Measurements from ENCODE around the gene TRIO.
A peak's percentile ranks its signal among the peaks of the same experiment; 100 is the strongest.

- TF ChIP-seq CTCF (IDR thresholded peaks at IDR 0.05) (no peak), EP300 (IDR thresholded peaks at IDR 0.05) (peak in 1 of 2 donors; percentile 55), POLR2A (IDR thresholded peaks at IDR 0.05) (peak in 1 of 2 donors; percentile 16)
Observed at GRCh38 chr5:14447958-14448911, 305.1 kb downstream of the TRIO start.
